HUDEP-2 (cell line): ENCODE data around the gene NPY1R.

ENCODE experiments used
- DNase-seq, 76 experiments: peaks; one replicate each; lab custom pipeline; 2025; ENCODE audit not compliant: unreplicated experiment in 76 of 76; lab: John Stamatoyannopoulos, UW

NPY1R gene

GRCh38 chr4:163280703-163281519, 51.5 kb downstream of the NPY1R start:
- DNase-seq, result peak in 58 of 76 experiments; percentile 1 to 78 (median 27)

- DNase-seq, result no peak
These were observed 52.7 kb downstream of the NPY1R start for GRCh38 chr4:163279713-163280112.

- DNase-seq, result no peak
These were observed 57.5 kb downstream of the NPY1R start for GRCh38 chr4:163274861-163275260.
